ENCODE results near the gene CASP8AP2.

GRCh38 chr6:89840538-89840937 is 10.9 kb downstream of the CASP8AP2 start:
- TF ChIP-seq, protein P1, sequence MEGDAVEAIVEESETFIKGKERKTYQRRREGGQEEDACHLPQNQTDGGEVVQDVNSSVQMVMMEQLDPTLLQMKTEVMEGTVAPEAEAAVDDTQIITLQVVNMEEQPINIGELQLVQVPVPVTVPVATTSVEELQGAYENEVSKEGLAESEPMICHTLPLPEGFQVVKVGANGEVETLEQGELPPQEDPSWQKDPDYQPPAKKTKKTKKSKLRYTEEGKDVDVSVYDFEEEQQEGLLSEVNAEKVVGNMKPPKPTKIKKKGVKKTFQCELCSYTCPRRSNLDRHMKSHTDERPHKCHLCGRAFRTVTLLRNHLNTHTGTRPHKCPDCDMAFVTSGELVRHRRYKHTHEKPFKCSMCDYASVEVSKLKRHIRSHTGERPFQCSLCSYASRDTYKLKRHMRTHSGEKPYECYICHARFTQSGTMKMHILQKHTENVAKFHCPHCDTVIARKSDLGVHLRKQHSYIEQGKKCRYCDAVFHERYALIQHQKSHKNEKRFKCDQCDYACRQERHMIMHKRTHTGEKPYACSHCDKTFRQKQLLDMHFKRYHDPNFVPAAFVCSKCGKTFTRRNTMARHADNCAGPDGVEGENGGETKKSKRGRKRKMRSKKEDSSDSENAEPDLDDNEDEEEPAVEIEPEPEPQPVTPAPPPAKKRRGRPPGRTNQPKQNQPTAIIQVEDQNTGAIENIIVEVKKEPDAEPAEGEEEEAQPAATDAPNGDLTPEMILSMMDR (IDR thresholded peaks at IDR 0.05), result no peak
- no peak for TF ChIP-seq ZFX (IDR thresholded peaks at IDR 0.05; ENCODE audit: borderline replicate concordance)
